NCI-H1436 (cell line): ENCODE results near the gene CDKAL1.

Source experiments
- DNase-seq: peaks from one replicate; lab custom pipeline; 2025; lab: John Stamatoyannopoulos, UW

CDKAL1 gene

GRCh38 chr6:20969551-20969950, 435.3 kb downstream of the CDKAL1 start:
- no peak for DNase-seq

- no peak for DNase-seq
Measured at GRCh38 chr6:20976391-20976918, 442.2 kb downstream of the CDKAL1 start.

GRCh38 chr6:20978151-20978614, 443.9 kb downstream of the CDKAL1 start:
- no peak for DNase-seq

GRCh38 chr6:20979076-20979475, 444.8 kb downstream of the CDKAL1 start:
- DNase-seq = no peak

- no peak for DNase-seq
Measured at GRCh38 chr6:20983961-20984360, 449.7 kb downstream of the CDKAL1 start.

- no peak for DNase-seq
Measured at GRCh38 chr6:20985821-20986220, 451.6 kb downstream of the CDKAL1 start.

- DNase-seq = no peak
Measured at GRCh38 chr6:20991910-20992309, 457.7 kb downstream of the CDKAL1 start.

GRCh38 chr6:20996099-20996498, 461.8 kb downstream of the CDKAL1 start:
- no peak for DNase-seq

- DNase-seq = no peak
Measured at GRCh38 chr6:20997143-20997769, 463.0 kb downstream of the CDKAL1 start.

GRCh38 chr6:20997770-20998147, 463.5 kb downstream of the CDKAL1 start:
- no peak for DNase-seq

GRCh38 chr6:20998748-20999448, 464.6 kb downstream of the CDKAL1 start:
- no peak for DNase-seq

- no peak for DNase-seq
Measured at GRCh38 chr6:21000331-21000801, 466.1 kb downstream of the CDKAL1 start.

- DNase-seq = no peak
Measured at GRCh38 chr6:21001736-21002135, 467.5 kb downstream of the CDKAL1 start.

- no peak for DNase-seq
Measured at GRCh38 chr6:21003780-21004541, 469.7 kb downstream of the CDKAL1 start.

GRCh38 chr6:21005816-21006570, 471.7 kb downstream of the CDKAL1 start:
- DNase-seq = no peak

GRCh38 chr6:21019614-21020013, 485.4 kb downstream of the CDKAL1 start:
- no peak for DNase-seq

GRCh38 chr6:21022343-21023107, 488.3 kb downstream of the CDKAL1 start:
- DNase-seq = peak; percentile 65

- DNase-seq = peak; percentile 21
Measured at GRCh38 chr6:21023210-21023609, 489.0 kb downstream of the CDKAL1 start.

GRCh38 chr6:21024616-21025015, 490.4 kb downstream of the CDKAL1 start:
- DNase-seq = no peak

- no peak for DNase-seq
Measured at GRCh38 chr6:21026576-21027273, 492.5 kb downstream of the CDKAL1 start.
